GM12872 (cell line): Measurements from ENCODE around the gene TPM1.

Experiments used
- TF ChIP-seq, protein P1 (sequence below): IDR thresholded peaks from 3 replicates; pipeline ENCODE4 v1.5.1; 2011; ENCODE audit warnings: low read depth, mild to moderate bottlenecking, low read length, moderate library complexity; ENCODE audit not compliant: insufficient read depth

The TPM1 gene

DNA sequence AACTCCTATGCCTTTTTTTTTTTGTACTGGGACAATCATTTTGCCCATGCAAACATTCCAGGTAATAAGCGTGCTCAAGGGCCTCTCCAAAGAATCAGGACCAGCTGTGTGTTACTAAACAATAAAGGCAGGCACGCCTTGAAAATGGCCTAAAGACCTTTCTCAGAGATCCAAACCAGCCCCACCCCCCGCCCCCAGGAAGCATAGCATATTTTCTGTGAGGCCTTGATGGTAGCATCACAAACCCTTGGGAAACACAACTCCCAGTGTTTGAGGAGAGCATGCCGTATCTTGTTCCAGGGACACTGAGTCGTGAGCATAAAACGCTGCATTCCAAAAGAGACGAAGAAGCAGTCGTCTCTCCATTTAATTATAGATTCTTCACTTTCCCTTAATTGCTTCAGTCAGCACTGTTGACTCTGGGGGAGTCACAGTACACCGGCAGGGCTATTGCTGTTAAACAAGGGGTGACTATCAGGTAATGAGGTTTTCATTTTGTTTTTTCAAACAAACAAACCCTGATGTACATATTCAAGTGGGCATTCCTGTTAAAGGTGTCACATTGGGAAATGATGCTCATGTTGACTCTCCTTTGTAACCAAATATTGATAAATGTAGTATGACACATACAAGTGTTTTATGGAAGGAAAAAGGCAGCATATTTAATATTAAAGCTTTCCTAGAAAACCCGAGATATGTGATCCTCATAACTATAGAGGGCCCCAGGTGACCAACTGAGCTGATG, 4.4 kb upstream of the TPM1 start:
- TF ChIP-seq, protein P1, sequence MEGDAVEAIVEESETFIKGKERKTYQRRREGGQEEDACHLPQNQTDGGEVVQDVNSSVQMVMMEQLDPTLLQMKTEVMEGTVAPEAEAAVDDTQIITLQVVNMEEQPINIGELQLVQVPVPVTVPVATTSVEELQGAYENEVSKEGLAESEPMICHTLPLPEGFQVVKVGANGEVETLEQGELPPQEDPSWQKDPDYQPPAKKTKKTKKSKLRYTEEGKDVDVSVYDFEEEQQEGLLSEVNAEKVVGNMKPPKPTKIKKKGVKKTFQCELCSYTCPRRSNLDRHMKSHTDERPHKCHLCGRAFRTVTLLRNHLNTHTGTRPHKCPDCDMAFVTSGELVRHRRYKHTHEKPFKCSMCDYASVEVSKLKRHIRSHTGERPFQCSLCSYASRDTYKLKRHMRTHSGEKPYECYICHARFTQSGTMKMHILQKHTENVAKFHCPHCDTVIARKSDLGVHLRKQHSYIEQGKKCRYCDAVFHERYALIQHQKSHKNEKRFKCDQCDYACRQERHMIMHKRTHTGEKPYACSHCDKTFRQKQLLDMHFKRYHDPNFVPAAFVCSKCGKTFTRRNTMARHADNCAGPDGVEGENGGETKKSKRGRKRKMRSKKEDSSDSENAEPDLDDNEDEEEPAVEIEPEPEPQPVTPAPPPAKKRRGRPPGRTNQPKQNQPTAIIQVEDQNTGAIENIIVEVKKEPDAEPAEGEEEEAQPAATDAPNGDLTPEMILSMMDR, result no peak

- TF ChIP-seq, protein P1, result no peak
Measured at GRCh38 chr15:63038926-63039673, 3.4 kb upstream of the TPM1 start.

DNA sequence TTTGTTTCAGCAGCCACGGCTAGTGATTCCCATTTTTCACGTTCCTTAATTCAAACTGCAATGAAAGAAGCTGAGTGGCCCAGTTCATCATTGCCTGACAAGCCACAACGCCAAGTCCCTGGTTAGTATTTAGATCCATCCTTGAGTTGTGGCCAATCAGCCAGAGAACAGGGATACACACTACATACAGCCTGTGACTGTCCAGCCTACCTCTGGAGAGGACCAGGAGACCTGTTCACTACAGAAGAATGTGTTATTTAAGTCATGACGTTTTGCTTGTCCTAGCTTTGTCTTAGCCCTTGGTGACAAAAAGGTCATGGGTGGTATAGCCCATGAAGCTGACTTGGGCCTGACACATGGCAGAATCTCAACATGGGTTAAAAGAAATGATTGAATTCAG, 2.7 kb upstream of the TPM1 start:
- TF ChIP-seq, protein P1, result no peak

- TF ChIP-seq, protein P1, result no peak
Measured at GRCh38 chr15:63040509-63040908, 2.0 kb upstream of the TPM1 start.

GRCh38 chr15:63040954-63041353, 1.6 kb upstream of the TPM1 start:
- TF ChIP-seq, protein P1, result no peak

GRCh38 chr15:63041402-63041973, 1.1 kb upstream of the TPM1 start:
- TF ChIP-seq, protein P1, result no peak

GRCh38 chr15:63042877-63043334, 359 bp downstream of the TPM1 start:
- TF ChIP-seq, protein P1, result no peak
